Pancreas (tissue), 10 donors: ENCODE measurements around the gene APBB1IP. TPM values are rescaled to one million over a fixed set of nuclear protein-coding genes. Genes with fewer than 3 reads are reported as not detected.
"Not testable (repeated sequence)": the region's sequence is repeated elsewhere in the genome, so short reads cannot be mapped to it uniquely, and the experiment has no call there.

Experiments used
- ATAC-seq, 4 donors: fragments of 200-7000 bp; cut with Tn5 transposase; one replicate each; pipeline versions ENCODE4 v1.8.0 to v1.9.1; 2020; ENCODE audit warnings: mild to moderate bottlenecking in 4 of 4, moderate library complexity in 4 of 4
- DNase-seq, 6 donors: peaks; one replicate each; pipeline ENCODE4 v3.0.0-alpha.2; 2020
- FAIRE-seq: peaks from 2 replicates; lab custom pipeline; 2012; peaks lifted over from hg19 to GRCh38; lab: Jason Lieb, UNC
- H3K27ac ChIP-seq, 4 donors: fragments of 200-600 bp; sonication (generic); 1 replicate in 3 of 4; 2 replicates in 1 of 4; pipeline versions ENCODE4 v1.5.0 to v1.8.0; 2020
- H3K27me3 ChIP-seq, 4 donors: fragments of 200-600 bp; one replicate each; pipeline ENCODE4 v1.8.0; 2021
- H3K36me3 ChIP-seq, 3 donors: fragments of 200-600 bp; sonication (generic) in 1 of 3; one replicate each; pipeline versions ENCODE4 v1.5.0 to v1.8.0; 2020 to 2021
- H3K4me1 ChIP-seq, 3 donors: fragments of 200-600 bp; one replicate each; pipeline ENCODE4 v1.8.0; 2021
- H3K4me3 ChIP-seq, 4 donors: fragments of 200-600 bp; sonication (generic) in 2 of 4; one replicate each; pipeline versions ENCODE4 v1.5.0 to v1.8.0; 2020 to 2021
- H3K9me3 ChIP-seq, 4 donors: fragments of 200-600 bp; one replicate each; pipeline ENCODE4 v1.8.0; 2021
- WGBS, 2 donors: extraction: QIAGEN DNeasy Blood & Tissue Kit; methylation state at CpG; one replicate each; pipeline ENCODE4 v1.1.7; 2013; 5-methylcytosine and 5-hydroxymethylcytosine counted together
- intact Hi-C, 3 donors: fragments of 100-400 bp; cut with DNase I; formaldehyde crosslinking; loops; one replicate each; pipeline versions ENCODE4 v1.11.1 to v1.14.2; 2022
- polyA plus RNA-seq, 2 donors: library from polyadenylated mRNA; stranded (reverse); fragments of 200-250 nt; gene quantifications; one replicate each; pipeline ENCODE4 v1.2.3, GENCODE V29; 2013
- total RNA-seq, 6 donors: library from RNA; stranded (reverse); fragmentation: NEBNext Ultra II Directional in 4 of 6; extraction: Animal tissue kit (Norgen Biotek cat#: 25700) in 4 of 6; gene quantifications; one replicate each; pipeline versions ENCODE4 v1.2.1 to v1.2.4, GENCODE V29; 2021 to 2023
- TF ChIP-seq, protein P1 (sequence below), 4 donors: fragments of 200-600 bp; sonication (generic) in 3 of 4; IDR thresholded peaks; one replicate each; pipeline versions ENCODE4 v1.5.0 to v1.8.0; 2021; ENCODE audit warnings: antibody characterized with exemption in 4 of 4
- donor health status: healthy with polysubstance abuse.
- donor health status: DM: no; HTN: no; CAD: no; lungs with moderate emphysema.
- donor health status: DM: no; HTN: no; CAD: no.
- donor health status: control.
- donor health status: control.
- donor health status: Bipolar disorder and iron deficiency.
- donor health status: DM: yes; HTN: yes; CAD: no.
- donor health status: DM: no; HTN: no; CAD: no.
- donor health status: DM: no; HTN: no; CAD: no.
- donor health status: DM: yes; HTN: yes; CAD: no.

The APBB1IP gene
- total and polyA plus RNA-seq, 8 donors = 0.93 to 12.3 (median 2.2) TPM

DNA sequence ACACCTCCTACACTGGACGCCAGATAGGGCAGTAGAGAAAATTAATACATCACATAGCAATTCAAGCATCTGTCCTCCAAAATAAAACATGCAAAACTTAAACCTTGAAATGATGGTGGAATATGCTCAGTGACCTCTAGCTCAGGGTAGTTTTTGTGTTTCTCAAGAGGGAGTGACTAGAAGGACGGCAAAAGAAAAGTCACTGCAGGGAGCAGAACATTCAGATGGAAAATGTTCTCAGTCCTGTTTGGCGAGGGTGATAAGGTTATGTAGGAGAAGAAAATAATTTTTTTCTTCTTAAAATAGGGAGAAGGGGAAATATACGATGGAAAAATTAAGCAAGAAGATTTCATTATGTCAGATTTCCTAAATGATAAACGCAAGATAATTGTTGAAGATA, 50.9 kb downstream of the APBB1IP start:
- no peak for ATAC-seq
- intact Hi-C loops = no loop called here

DNA sequence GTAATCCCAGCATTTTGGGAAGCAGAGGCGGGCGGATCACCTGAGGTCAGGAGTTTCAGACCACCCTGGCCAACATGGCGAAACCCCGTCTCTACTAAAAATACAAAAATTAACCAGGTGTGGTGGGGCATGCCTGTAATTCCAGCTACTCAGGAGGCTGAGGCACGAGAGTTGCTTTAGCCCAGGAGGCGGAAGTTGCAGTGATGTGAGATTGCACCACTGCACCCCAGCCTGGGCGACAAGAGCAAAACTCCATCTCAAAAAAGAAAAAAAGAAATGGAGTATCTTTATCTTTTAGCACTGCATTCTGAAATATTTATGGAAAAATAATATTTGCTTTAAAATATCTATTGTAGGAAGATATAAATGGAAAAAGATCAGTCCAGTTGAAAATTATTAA, 52.2 kb downstream of the APBB1IP start:
- H3K36me3 ChIP-seq, ATAC-seq, DNase-seq, H3K9me3 ChIP-seq, H3K27me3 ChIP-seq, FAIRE-seq, intact Hi-C loops, H3K4me3 ChIP-seq, H3K4me1 ChIP-seq, H3K27ac ChIP-seq: not testable (repeated sequence)
- 74 to 81% methylated on average over 7 of the region's 7 CpGs for WGBS, 2 donors

More for the DNA sequence above, 50.9 kb downstream of the APBB1IP start:
- Histone ChIP-seq H3K4me1 (peaks cover 8 to 18% (median 12%) of the 10 kb centered on the region in 3 donors), H3K36me3 (no peaks in the 10 kb centered on the region), H3K4me3 (no peak overlapping the region), H3K9me3 (no peaks in the 10 kb centered on the region), H3K27ac (no peak overlapping the region), H3K27me3 (no peaks in the 10 kb centered on the region)
- DNase-seq (no peak), FAIRE-seq (no peak)
- 55 to 68% methylated on average over 5 of the region's 5 CpGs for WGBS, 2 donors
- TF ChIP-seq, protein P1, sequence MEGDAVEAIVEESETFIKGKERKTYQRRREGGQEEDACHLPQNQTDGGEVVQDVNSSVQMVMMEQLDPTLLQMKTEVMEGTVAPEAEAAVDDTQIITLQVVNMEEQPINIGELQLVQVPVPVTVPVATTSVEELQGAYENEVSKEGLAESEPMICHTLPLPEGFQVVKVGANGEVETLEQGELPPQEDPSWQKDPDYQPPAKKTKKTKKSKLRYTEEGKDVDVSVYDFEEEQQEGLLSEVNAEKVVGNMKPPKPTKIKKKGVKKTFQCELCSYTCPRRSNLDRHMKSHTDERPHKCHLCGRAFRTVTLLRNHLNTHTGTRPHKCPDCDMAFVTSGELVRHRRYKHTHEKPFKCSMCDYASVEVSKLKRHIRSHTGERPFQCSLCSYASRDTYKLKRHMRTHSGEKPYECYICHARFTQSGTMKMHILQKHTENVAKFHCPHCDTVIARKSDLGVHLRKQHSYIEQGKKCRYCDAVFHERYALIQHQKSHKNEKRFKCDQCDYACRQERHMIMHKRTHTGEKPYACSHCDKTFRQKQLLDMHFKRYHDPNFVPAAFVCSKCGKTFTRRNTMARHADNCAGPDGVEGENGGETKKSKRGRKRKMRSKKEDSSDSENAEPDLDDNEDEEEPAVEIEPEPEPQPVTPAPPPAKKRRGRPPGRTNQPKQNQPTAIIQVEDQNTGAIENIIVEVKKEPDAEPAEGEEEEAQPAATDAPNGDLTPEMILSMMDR (IDR thresholded peaks at IDR 0.05) = no peak

DNA sequence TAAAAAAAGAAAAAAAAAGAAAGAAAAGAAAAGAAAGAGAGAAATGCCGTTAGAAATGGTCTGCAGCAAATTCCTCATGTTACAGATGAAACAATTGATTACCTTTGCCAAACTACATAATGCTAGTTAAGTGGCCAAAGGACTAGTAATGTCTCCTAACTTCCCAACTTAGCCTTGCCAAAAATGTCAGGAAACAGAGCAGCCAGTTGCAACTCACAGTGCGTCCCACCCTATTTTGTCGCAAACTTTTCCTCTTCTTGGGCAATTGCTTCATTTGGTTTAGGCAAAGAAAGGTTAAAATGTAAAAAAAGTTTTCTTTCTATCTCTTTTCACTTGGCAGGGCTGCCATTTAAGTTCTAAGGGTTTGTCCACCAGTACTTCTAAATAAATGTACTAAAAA, 53.1 kb downstream of the APBB1IP start:
- H3K4me1 ChIP-seq = no peaks in the 10 kb centered on the region
- no peak overlapping the region for H3K27ac ChIP-seq
- no peaks in the 10 kb centered on the region for H3K36me3 ChIP-seq
- no peak for FAIRE-seq
- TF ChIP-seq, protein P1 (IDR thresholded peaks at IDR 0.05) = no peak
- intact Hi-C loops = no loop called here
- ATAC-seq = no peak
- no peaks in the 10 kb centered on the region for H3K27me3 ChIP-seq
- WGBS, 2 donors = 69 to 83% methylated on average over 3 of the region's 3 CpGs
- no peak for DNase-seq
- no peaks in the 10 kb centered on the region for H3K9me3 ChIP-seq
- H3K4me3 ChIP-seq = no peak overlapping the region

DNA sequence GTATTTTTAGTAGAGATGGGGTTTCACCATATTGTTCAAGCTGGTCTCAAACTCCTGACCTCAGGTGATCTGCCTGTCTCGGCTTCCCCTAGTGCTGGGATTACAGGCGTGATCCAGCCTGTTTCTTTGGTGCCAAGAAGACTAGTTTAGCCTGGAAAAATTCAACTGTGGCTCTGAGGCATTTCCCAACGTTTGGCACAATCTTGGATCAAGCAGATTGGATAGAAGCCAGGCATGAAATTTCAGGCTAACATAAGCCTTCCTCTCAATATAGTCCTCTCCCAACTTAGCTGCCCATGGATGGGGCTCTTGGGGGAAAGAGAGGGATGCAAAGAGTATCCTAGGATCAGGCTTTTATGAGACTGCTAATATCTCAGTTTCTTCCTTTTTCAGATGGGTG, 53.8 kb downstream of the APBB1IP start:
- no peaks in the 10 kb centered on the region for H3K27me3 ChIP-seq
- peak in 2 of 4 donors; percentile 25 to 31 for ATAC-seq
- no peak for FAIRE-seq
- TF ChIP-seq, protein P1 (IDR thresholded peaks at IDR 0.05) = no peak
- WGBS, 2 donors = 25 to 33% methylated on average over 3 of the region's 3 CpGs
- DNase-seq = no peak
- H3K36me3 ChIP-seq = no peaks in the 10 kb centered on the region
- no peaks in the 10 kb centered on the region for H3K9me3 ChIP-seq
- H3K4me3 ChIP-seq = no peak overlapping the region
- intact Hi-C loops = no loop called here
- no peak overlapping the region for H3K27ac ChIP-seq
- H3K4me1 ChIP-seq = no peaks in the 10 kb centered on the region

DNA sequence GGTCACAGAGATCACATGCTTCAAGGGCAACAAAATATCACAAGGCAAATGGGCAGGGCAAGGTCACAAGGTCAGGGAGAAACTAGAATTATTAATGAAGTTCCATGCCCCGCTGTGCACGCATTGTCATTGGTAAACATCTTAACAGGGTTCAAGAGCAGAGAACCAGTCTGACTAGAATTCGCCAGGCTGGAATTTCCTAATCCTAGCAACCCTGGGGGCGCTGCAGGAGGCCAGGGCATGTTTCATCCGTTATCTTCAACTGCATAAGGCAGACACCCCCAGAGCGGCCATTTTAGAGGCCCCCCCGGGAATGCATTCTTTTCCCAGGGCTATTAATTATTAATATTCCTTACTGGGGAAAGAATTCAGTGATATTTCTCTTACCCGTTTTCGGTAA, 54.6 kb downstream of the APBB1IP start:
- H3K4me3 ChIP-seq, H3K36me3 ChIP-seq, H3K27me3 ChIP-seq, ATAC-seq, H3K9me3 ChIP-seq, H3K27ac ChIP-seq, FAIRE-seq, intact Hi-C loops, H3K4me1 ChIP-seq, DNase-seq: not testable (repeated sequence)
- WGBS, 2 donors = 19 to 22% methylated on average over 8 to 9 of the region's 9 CpGs

DNA sequence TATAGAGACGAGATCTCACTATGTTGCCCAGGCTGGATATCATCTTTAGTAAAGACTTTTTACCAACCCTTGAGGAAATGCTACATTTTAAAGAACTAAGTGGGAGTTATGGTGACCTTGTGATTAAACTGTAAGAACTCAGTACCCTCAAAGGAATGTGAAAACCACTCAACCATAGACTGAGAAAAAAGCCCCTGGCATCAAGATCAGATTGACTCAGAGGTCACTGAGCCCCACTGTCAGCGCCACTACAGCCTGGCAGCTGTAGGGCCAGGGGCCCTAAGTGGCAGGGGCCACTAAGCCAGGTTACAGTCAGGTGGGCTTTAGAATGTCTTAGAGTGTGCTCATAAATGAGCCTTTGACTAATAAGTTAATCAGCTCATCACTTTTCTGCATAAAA, 55.9 kb downstream of the APBB1IP start:
- FAIRE-seq (no peak), ATAC-seq (no peak), DNase-seq (no peak)
- Histone ChIP-seq H3K27me3 (no peaks in the 10 kb centered on the region), H3K36me3 (no peaks in the 10 kb centered on the region), H3K27ac (no peak overlapping the region), H3K9me3 (no peaks in the 10 kb centered on the region), H3K4me3 (no peak overlapping the region), H3K4me1 (no peaks in the 10 kb centered on the region)
- intact Hi-C loops = no loop called here
- TF ChIP-seq, protein P1 (IDR thresholded peaks at IDR 0.05) = no peak
- WGBS, 2 donors = 65 to 78% methylated on average over 2 of the region's 2 CpGs
